Activated CD4-positive, alpha-beta memory T cell treated with anti-CD3 and anti-CD28 coated beads, Interleukin-2, amount 10 ng/mL, durations not matched to agents 7 days and 5 days (primary cell): ENCODE data around the gene AS3MT. TPM values are rescaled to one million over a fixed set of nuclear protein-coding genes. Genes with fewer than 3 reads are reported as not detected.

ENCODE experiments used
- CTCF ChIA-PET: fragments of 350-600 bp; sonication (Branson Sonifier 250); formaldehyde crosslinking; loops from one replicate; lab custom pipeline; 2021; ENCODE audit warnings: antibody characterized with exemption, inconsistent platforms; lab: Charles Lee
- POLR2A ChIA-PET: fragments of 350-600 bp; sonication (Branson Sonifier 250); formaldehyde crosslinking; loops from one replicate; lab custom pipeline; 2021; ENCODE audit warnings: antibody characterized with exemption; lab: Charles Lee
- DNase-seq: peaks from one replicate; pipeline ENCODE4 v3.0.0-alpha.2; 2020
- H3K27ac Mint-ChIP-seq: one replicate; pipeline ENCODE4 v1.8.0; 2021; ENCODE audit warnings: mild to moderate bottlenecking, mixed read lengths
- H3K27me3 Mint-ChIP-seq: one replicate; pipeline ENCODE4 v1.8.0; 2021; ENCODE audit warnings: mixed read lengths
- H3K36me3 Mint-ChIP-seq: one replicate; pipeline ENCODE4 v1.8.0; 2021; ENCODE audit warnings: low read depth, mixed read lengths
- H3K4me1 Mint-ChIP-seq: one replicate; pipeline ENCODE4 v1.8.0; 2021; ENCODE audit warnings: mixed read lengths
- H3K4me3 Mint-ChIP-seq: one replicate; pipeline ENCODE4 v1.8.0; 2021; ENCODE audit warnings: mild to moderate bottlenecking, mixed read lengths
- H3K9me3 Mint-ChIP-seq: one replicate; pipeline ENCODE4 v1.8.0; 2021; ENCODE audit warnings: mixed read lengths
- total RNA-seq, 2 experiments: library from RNA; stranded (reverse); gene quantifications; one replicate each; pipeline ENCODE4 v1.2.3, GENCODE V29; 2021

Gene AS3MT
- total RNA-seq, 2 experiments from 2014 or later = 0.15 to 0.65 TPM

DNA sequence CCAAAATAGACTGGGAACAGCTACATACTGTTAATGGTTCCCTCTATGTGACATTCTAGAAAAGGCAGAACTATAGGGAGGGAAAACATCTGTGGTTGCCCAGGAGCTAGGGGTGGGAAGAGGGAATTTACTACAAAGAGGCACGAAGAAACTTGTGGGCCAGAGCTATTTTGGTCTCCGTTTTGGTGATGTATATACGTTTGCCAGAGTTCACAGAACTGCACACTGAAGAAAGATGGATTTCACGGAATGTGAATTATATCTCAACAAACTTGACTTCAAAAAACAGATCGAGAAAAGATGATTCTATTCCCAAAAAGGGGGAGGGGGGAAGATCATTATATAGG, 386 bp upstream of the AS3MT start:
- peaks cover 17% of the 10 kb centered on the region for H3K27me3 Mint-ChIP-seq
- DNase-seq = no peak
- ChIA-PET CTCF (no interaction called here), POLR2A (no interaction called here)
- H3K4me3 Mint-ChIP-seq = peak overlapping the region; percentile 56
- H3K27ac Mint-ChIP-seq = no peak overlapping the region
- peaks cover 10% of the 10 kb centered on the region for H3K4me1 Mint-ChIP-seq
- no peaks in the 10 kb centered on the region for H3K36me3 Mint-ChIP-seq
- no peaks in the 10 kb centered on the region for H3K9me3 Mint-ChIP-seq

DNA sequence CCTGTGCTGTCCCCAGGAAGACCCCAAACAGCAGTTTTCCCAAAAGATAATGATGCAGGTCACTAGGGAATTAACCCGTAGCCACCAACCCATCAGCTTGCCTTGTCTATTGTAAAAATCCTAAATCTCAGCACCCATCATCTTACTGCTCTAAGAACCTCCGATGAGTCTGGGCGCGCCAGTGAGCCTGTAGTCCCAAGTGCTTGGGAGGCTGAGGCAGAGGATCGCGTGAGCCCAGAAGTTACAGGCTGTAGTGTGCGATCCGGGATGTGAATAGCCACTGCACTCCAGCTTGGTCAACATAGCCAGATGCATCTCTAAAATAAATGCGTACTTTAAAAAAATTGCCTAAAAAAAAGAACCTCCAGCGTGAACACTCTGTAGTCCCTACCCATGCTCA, 951 bp downstream of the AS3MT start:
- Mint-ChIP-seq H3K4me1 (peaks cover 10% of the 10 kb centered on the region), H3K9me3 (no peaks in the 10 kb centered on the region), H3K4me3 (peak overlapping the region; percentile 59), H3K27me3 (peaks cover 17% of the 10 kb centered on the region), H3K27ac (no peak overlapping the region), H3K36me3 (no peaks in the 10 kb centered on the region)
- ChIA-PET POLR2A (no interaction called here), CTCF (no interaction called here)
- DNase-seq = no peak

DNA sequence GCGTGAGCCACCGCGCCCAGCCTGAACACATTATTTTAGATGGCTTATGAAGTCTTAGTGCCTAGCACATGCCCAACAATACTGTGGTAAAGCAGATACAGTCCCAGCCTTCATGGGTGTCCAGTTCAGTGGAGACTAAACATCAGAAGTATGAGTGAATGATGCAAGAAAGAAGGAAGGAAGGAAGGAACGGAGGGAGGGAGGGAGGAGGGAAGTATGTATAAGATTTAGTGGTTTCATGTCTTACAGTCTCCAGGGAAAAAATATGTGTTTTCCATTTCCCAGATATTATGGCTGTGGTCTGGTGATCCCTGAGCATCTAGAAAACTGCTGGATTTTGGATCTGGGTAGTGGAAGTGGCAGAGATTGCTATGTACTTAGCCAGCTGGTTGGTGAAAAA, 2.9 kb downstream of the AS3MT start:
- ChIA-PET CTCF (no interaction called here), POLR2A (no interaction called here)
- Mint-ChIP-seq H3K4me3 (no peak overlapping the region), H3K4me1 (peaks cover 10% of the 10 kb centered on the region), H3K36me3 (no peaks in the 10 kb centered on the region), H3K27ac (no peak overlapping the region), H3K27me3 (peaks cover 17% of the 10 kb centered on the region), H3K9me3 (no peaks in the 10 kb centered on the region)
- DNase-seq = no peak

DNA sequence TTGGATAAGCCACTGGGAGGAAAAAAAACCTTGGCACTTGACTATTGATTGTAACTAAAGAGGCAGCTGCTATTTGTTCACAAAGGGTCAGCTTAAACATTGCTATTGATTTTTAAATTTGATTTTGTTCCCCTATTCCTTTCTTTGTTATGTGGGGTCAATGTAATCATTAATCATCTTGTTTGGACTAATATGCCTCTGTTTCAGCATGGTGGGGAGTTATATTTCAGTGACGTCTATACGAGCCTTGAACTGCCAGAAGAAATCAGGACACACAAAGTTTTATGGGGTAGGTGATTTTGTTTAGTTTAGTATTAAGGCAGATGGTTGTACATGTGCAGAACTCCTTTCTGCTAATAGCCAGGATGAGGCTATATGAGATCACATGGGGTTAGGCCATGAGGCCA, 7.5 kb downstream of the AS3MT start:
- POLR2A ChIA-PET = no interaction called here
- DNase-seq = no peak
- Mint-ChIP-seq H3K9me3 (no peaks in the 10 kb centered on the region), H3K4me1 (no peaks in the 10 kb centered on the region), H3K27ac (no peak overlapping the region), H3K36me3 (no peaks in the 10 kb centered on the region), H3K4me3 (no peak overlapping the region), H3K27me3 (no peaks in the 10 kb centered on the region)
- CTCF ChIA-PET = no interaction called here

DNA sequence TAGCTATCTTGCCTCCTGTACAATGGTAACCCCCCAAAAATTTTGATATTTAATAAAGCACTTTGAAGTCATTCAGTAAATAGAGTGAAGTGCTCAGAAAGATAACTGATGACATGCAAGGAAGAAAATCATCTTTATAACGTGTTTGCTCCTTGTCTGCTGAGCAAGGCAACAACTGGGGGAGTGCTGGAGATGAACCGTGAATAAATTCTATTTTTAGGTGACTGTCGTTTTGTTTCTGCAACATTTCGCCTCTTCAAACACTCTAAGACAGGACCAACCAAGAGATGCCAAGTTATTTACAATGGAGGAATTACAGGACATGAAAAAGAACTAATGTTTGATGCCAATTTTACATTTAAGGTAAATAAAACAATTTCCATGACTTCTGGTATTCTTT, 9.4 kb downstream of the AS3MT start:
- H3K4me3 Mint-ChIP-seq = no peak overlapping the region
- H3K36me3 Mint-ChIP-seq = no peaks in the 10 kb centered on the region
- ChIA-PET CTCF (interaction anchor here (1.6 kb wide), 1 partner anchor 23 kb away, joined by 5 read pairs; no protein-coding TSS in a partner anchor), POLR2A (no interaction called here)
- no peak for DNase-seq
- H3K27ac Mint-ChIP-seq = no peak overlapping the region
- no peaks in the 10 kb centered on the region for H3K9me3 Mint-ChIP-seq
- no peaks in the 10 kb centered on the region for H3K4me1 Mint-ChIP-seq
- H3K27me3 Mint-ChIP-seq = no peaks in the 10 kb centered on the region

DNA sequence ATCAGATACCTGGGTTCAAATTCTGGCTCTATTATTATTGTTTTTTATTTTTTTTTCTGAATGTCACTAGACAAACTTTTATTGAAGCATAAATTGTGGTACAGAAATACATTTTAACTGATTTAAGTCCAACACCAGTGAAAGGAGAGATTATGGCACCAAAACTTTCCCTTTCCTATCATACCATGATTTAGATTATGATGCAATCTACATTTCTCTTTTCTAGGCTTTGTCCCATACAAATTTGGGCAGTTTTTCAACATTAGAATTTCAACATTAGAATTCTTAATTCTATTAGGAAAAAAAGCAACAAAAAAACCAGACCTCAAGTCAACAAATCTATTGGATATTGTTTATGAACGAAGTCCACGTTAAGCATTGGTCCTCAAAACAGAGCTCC, 11.0 kb downstream of the AS3MT start:
- no peak overlapping the region for H3K4me3 Mint-ChIP-seq
- DNase-seq = no peak
- POLR2A ChIA-PET = no interaction called here
- H3K9me3 Mint-ChIP-seq = no peaks in the 10 kb centered on the region
- H3K4me1 Mint-ChIP-seq = no peaks in the 10 kb centered on the region
- H3K36me3 Mint-ChIP-seq = no peaks in the 10 kb centered on the region
- CTCF ChIA-PET = no interaction called here
- no peaks in the 10 kb centered on the region for H3K27me3 Mint-ChIP-seq
- no peak overlapping the region for H3K27ac Mint-ChIP-seq

DNA sequence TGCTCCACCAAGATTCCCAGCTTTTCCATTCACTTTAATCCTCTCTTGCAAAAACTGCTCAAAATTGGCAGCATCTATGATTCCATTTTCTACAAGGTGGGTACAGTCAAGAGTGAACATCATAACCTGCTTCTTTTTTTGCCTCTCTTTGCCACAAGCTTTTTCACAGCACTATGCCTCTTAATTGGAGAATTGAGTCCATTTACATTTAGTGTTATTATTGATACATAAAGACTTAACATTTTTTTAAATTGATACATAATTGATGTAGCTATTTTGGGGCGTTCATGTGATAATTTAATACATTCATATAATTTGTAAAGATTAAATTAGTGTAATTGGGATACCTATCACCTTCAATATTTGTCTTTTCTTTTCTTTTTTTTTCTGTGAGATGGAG, 18.8 kb downstream of the AS3MT start:
- Mint-ChIP-seq H3K36me3 (no peaks in the 10 kb centered on the region), H3K9me3 (no peaks in the 10 kb centered on the region), H3K4me1 (no peaks in the 10 kb centered on the region), H3K27me3 (no peaks in the 10 kb centered on the region), H3K4me3 (no peak overlapping the region), H3K27ac (no peak overlapping the region)
- POLR2A ChIA-PET = no interaction called here
- no peak for DNase-seq
- CTCF ChIA-PET = interaction anchor here (1.0 to 2.2 kb wide), 3 partner anchors 8 to 30 kb away, joined by 3 to 7 read pairs (median 4); partner anchors contain the start of gene CNNM2

DNA sequence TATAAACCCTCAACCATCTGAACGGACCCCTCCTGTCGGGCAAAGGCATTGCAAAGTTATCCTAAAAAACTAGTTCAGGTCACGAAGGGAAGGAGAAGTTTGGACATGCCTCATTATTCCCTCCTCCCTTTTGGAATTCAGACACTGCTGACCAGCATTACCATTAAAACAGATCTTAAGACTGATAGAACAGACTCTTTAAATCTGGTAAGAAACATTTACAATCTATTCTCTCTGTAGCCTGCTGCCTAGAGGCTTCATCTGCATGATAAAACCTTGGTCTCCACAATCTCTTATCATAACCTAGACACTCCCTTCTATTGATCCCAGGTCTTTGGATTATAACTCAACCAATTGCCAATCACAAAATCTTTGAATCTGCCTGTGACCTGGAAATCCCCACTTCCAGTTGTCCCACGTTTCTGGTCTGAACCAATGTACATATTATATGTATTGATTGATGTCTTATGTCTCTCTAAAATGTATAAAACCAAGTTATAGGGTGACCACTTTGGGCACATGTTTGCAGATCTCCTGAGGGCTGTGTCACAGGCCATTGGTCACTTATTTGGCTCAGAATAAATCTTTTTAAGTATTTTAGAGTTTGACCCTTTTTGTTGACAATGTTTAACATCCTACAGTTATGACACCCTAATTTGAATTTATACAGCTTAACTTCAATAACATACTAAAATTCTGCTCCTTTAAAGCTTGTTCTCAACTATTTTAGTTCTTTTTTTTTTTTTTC, 25.4 kb downstream of the AS3MT start:
- Mint-ChIP-seq H3K4me3 (no peak overlapping the region), H3K27me3 (no peaks in the 10 kb centered on the region), H3K36me3 (no peaks in the 10 kb centered on the region), H3K9me3 (no peaks in the 10 kb centered on the region), H3K4me1 (no peaks in the 10 kb centered on the region), H3K27ac (no peak overlapping the region)
- DNase-seq = no peak
- ChIA-PET CTCF (interaction anchor here (3.1 kb wide), 1 partner anchor 59 kb away, joined by 7 read pairs; no protein-coding TSS in a partner anchor), POLR2A (no interaction called here)

DNA sequence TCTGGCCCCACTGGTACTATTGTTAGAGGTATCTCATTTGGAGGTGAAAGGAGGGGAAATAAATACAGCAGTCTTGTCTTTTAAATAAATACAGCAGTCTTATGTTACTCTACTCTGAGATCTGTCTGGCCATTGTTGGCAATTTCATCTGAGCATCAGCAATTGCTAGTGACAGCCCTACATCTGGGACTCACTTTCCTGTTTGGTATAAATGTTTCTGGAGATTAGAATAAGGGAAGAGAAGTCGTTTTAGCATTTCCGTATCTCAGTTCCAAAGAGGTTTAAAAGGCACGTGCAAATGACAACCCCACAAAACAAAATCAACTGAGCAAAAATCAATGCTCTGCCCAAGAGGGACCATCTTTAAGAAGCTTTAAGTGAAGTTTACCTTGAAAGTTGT, 30.7 kb downstream of the AS3MT start:
- H3K4me3 Mint-ChIP-seq = no peak overlapping the region
- no peaks in the 10 kb centered on the region for H3K9me3 Mint-ChIP-seq
- DNase-seq = no peak
- H3K27ac Mint-ChIP-seq = no peak overlapping the region
- ChIA-PET POLR2A (no interaction called here), CTCF (interaction anchor here (2.5 to 5.5 kb wide), 2 partner anchors 13 to 64 kb away, joined by 18 to 55 read pairs; partner anchors contain the start of gene CYP17A1)
- H3K36me3 Mint-ChIP-seq = no peaks in the 10 kb centered on the region
- no peaks in the 10 kb centered on the region for H3K4me1 Mint-ChIP-seq
- H3K27me3 Mint-ChIP-seq = no peaks in the 10 kb centered on the region

DNA sequence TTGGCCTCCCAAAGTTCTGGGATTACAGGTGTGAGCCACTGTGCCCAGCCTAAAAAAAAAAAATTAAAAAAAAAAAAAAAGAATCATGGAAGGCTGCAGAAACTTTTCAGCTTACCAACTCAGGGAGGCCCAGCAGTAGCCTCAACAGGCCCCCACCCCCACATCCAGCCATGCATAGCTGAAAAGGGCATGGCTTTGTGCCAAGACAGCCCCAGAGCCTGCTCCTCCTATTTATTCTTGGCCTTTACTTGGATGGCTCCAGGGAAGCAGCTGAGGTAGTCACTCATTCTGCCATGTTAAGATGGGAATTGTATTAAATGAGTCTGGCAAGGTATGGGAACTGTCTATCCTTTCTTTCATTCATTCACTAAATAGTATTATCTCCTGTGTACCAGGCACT, 35.1 kb downstream of the AS3MT start:
- DNase-seq = no peak
- no peaks in the 10 kb centered on the region for H3K4me1 Mint-ChIP-seq
- POLR2A ChIA-PET = interaction anchor here (0.6 kb wide), 1 partner anchor 178 kb away, joined by 3 read pairs; no protein-coding TSS in a partner anchor
- no peaks in the 10 kb centered on the region for H3K9me3 Mint-ChIP-seq
- H3K27me3 Mint-ChIP-seq = no peaks in the 10 kb centered on the region
- no peaks in the 10 kb centered on the region for H3K36me3 Mint-ChIP-seq
- CTCF ChIA-PET = interaction anchor here (5.5 kb wide), 1 partner anchor 68 kb away, joined by 55 read pairs; the partner anchor contains the start of gene CYP17A1
- no peak overlapping the region for H3K4me3 Mint-ChIP-seq
- H3K27ac Mint-ChIP-seq = no peak overlapping the region

DNA sequence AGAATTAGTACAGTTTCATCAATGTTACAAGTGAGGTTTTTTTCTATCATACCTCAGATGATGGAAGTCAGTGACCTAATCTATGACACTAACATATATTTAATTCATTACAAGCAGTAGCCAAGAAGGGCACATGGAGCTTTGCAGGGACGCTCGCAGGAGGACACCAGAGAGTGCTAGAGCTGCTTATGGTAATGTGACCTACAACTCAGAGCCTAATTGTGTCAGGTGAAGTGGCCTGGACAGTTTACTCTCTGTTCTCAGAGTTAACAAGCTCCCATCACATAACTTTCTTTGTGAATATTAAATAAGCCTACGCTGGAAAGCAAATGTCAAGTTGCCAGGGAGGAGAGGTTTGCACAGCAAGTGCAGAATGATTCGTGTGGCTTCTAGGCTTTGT, 37.2 kb downstream of the AS3MT start:
- H3K4me1 Mint-ChIP-seq = no peaks in the 10 kb centered on the region
- H3K27me3 Mint-ChIP-seq = no peaks in the 10 kb centered on the region
- H3K4me3 Mint-ChIP-seq = no peak overlapping the region
- no peaks in the 10 kb centered on the region for H3K9me3 Mint-ChIP-seq
- CTCF ChIA-PET = no interaction called here
- H3K36me3 Mint-ChIP-seq = no peaks in the 10 kb centered on the region
- DNase-seq = no peak
- no peak overlapping the region for H3K27ac Mint-ChIP-seq
- POLR2A ChIA-PET = no interaction called here

DNA sequence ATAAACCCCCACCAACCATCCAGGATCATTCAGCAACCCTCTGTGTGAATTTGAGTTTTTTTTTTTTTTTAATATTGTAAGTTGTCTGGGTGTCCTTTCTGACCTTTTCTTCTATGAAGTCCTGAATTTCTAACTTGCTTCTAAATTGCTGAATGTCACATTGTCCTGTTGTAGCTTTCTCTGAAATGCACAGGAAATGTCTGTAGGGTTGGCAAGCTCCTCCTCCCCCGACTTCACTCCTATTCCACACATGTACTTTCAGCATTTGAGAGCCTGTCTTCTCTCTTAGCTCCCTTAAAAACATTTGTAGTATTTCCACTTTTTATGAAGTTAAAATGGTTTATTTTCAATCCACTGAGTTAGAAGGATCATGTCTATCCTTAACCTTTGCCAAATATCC, 45.5 kb downstream of the AS3MT start:
- Mint-ChIP-seq H3K27ac (no peak overlapping the region), H3K27me3 (peaks cover 9% of the 10 kb centered on the region), H3K9me3 (no peaks in the 10 kb centered on the region), H3K4me1 (peaks cover 35% of the 10 kb centered on the region), H3K36me3 (no peaks in the 10 kb centered on the region), H3K4me3 (no peak overlapping the region)
- CTCF ChIA-PET = interaction anchor here (0.7 to 8.3 kb wide), 6 partner anchors 13 to 566 kb away, joined by 3 to 90 read pairs (median 6); no protein-coding TSS in a partner anchor
- no peak for DNase-seq
- POLR2A ChIA-PET = interaction anchor here (0.5 to 1.1 kb wide), 4 partner anchors 155 to 609 kb away, joined by 3 read pairs; partner anchors contain the start of genes ARL3 and SFXN2

DNA sequence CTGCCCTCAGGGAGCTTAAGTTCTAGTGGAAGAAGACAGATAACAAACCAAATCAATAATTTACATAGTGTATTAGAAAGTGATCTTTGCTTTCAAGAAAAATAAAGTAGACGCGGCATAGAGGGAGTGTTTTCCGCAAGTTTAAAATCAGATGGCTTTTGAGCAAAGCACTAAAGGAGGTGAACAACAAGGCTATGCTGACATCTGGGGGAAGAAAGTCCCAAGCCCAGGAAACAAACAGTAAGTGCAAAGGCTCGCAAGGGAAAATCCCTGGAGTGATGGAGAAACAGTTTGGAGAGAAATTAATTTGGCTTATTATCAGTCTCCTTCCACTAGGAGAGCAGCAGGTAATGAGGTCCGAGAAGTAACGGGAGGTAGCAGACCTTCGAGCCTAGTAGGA, 46.9 kb downstream of the AS3MT start:
- peak overlapping the region; percentile 90 for H3K4me3 Mint-ChIP-seq
- H3K4me1 Mint-ChIP-seq = peaks cover 49% of the 10 kb centered on the region
- no peak overlapping the region for H3K27ac Mint-ChIP-seq
- ChIA-PET CTCF (interaction anchor here (0.8 to 8.3 kb wide), 14 partner anchors 8 to 480 kb away, joined by 3 to 90 read pairs (median 4); partner anchors contain the start of genes ATP5MK, CYP17A1 and PDCD11), POLR2A (interaction anchor here (3.0 kb wide), 1 partner anchor 154 kb away, joined by 26 read pairs; no protein-coding TSS in a partner anchor)
- no peaks in the 10 kb centered on the region for H3K9me3 Mint-ChIP-seq
- no peak for DNase-seq
- peaks cover 9% of the 10 kb centered on the region for H3K27me3 Mint-ChIP-seq
- peaks cover 7% of the 10 kb centered on the region for H3K36me3 Mint-ChIP-seq
